Osteocyte (in vitro differentiated cells): ENCODE measurements around the gene DDX60. TPM values are rescaled to one million over a fixed set of nuclear protein-coding genes. Genes with fewer than 3 reads are reported as not detected.

Source experiments
- DNase-seq: peaks from one replicate; pipeline ENCODE4 v3.0.0; 2021; ENCODE audit warnings: mixed read lengths; ENCODE audit not compliant: unreplicated experiment; ENCODE audit errors: extremely low spot score
- H3K27ac Mint-ChIP-seq: one replicate; pipeline ENCODE4 v1.8.0; 2021; ENCODE audit warnings: mild to moderate bottlenecking, mixed read lengths; ENCODE audit not compliant: unreplicated experiment
- H3K27me3 Mint-ChIP-seq: one replicate; pipeline ENCODE4 v1.8.0; 2021; ENCODE audit warnings: mixed read lengths; ENCODE audit not compliant: unreplicated experiment
- H3K36me3 Mint-ChIP-seq: one replicate; pipeline ENCODE4 v1.8.0; 2021; ENCODE audit warnings: mixed read lengths; ENCODE audit not compliant: unreplicated experiment
- H3K4me1 Mint-ChIP-seq: one replicate; pipeline ENCODE4 v1.8.0; 2021; ENCODE audit warnings: mixed read lengths; ENCODE audit not compliant: unreplicated experiment
- H3K4me3 Mint-ChIP-seq: one replicate; pipeline ENCODE4 v1.8.0; 2021; ENCODE audit warnings: mild to moderate bottlenecking, moderate library complexity, mixed read lengths; ENCODE audit not compliant: unreplicated experiment
- H3K9me3 Mint-ChIP-seq: one replicate; pipeline ENCODE4 v1.8.0; 2021; ENCODE audit warnings: mixed read lengths; ENCODE audit not compliant: unreplicated experiment
- total RNA-seq: library from RNA; stranded (reverse); gene quantifications from 2 replicates; pipeline ENCODE4 v1.2.1, GENCODE V29; 2021
- TF ChIP-seq, protein P1 (sequence below): fragments of 200-600 bp; sonication (generic); IDR thresholded peaks from 2 replicates; pipeline ENCODE4 v1.5.0; 2021; ENCODE audit warnings: antibody characterized with exemption, mild to moderate bottlenecking, moderate library complexity

DDX60 gene
- total RNA-seq, 1 donor from 2014 or later, result 15.7 TPM

- Mint-ChIP-seq H3K36me3 (peaks cover 59% of the 10 kb centered on the region), H3K4me1 (peaks cover 4% of the 10 kb centered on the region), H3K27me3 (no peaks in the 10 kb centered on the region)
Observed at GRCh38 chr4:168273838-168274237, 44.7 kb downstream of the DDX60 start.

GRCh38 chr4:168272488-168272887, 46.1 kb downstream of the DDX60 start:
- H3K4me1 Mint-ChIP-seq, result peaks cover 4% of the 10 kb centered on the region
- peaks cover 59% of the 10 kb centered on the region for H3K36me3 Mint-ChIP-seq
- TF ChIP-seq, protein P1, sequence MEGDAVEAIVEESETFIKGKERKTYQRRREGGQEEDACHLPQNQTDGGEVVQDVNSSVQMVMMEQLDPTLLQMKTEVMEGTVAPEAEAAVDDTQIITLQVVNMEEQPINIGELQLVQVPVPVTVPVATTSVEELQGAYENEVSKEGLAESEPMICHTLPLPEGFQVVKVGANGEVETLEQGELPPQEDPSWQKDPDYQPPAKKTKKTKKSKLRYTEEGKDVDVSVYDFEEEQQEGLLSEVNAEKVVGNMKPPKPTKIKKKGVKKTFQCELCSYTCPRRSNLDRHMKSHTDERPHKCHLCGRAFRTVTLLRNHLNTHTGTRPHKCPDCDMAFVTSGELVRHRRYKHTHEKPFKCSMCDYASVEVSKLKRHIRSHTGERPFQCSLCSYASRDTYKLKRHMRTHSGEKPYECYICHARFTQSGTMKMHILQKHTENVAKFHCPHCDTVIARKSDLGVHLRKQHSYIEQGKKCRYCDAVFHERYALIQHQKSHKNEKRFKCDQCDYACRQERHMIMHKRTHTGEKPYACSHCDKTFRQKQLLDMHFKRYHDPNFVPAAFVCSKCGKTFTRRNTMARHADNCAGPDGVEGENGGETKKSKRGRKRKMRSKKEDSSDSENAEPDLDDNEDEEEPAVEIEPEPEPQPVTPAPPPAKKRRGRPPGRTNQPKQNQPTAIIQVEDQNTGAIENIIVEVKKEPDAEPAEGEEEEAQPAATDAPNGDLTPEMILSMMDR, result no peak
- no peak for DNase-seq
- no peak overlapping the region for H3K4me3 Mint-ChIP-seq
- no peaks in the 10 kb centered on the region for H3K9me3 Mint-ChIP-seq
- no peak overlapping the region for H3K27ac Mint-ChIP-seq
- no peaks in the 10 kb centered on the region for H3K27me3 Mint-ChIP-seq

More at GRCh38 chr4:168273838-168274237, 44.7 kb downstream of the DDX60 start:
- Mint-ChIP-seq H3K27ac (no peak overlapping the region), H3K9me3 (no peaks in the 10 kb centered on the region), H3K4me3 (no peak overlapping the region)
- TF ChIP-seq, protein P1, result no peak
- DNase-seq, result no peak

- Mint-ChIP-seq H3K27me3 (no peaks in the 10 kb centered on the region), H3K27ac (no peak overlapping the region), H3K4me1 (peaks cover 8% of the 10 kb centered on the region), H3K9me3 (no peaks in the 10 kb centered on the region), H3K4me3 (no peak overlapping the region), H3K36me3 (peaks cover 59% of the 10 kb centered on the region)
- DNase-seq, result no peak
- TF ChIP-seq, protein P1, result no peak
Observed at GRCh38 chr4:168269896-168270295, 48.7 kb downstream of the DDX60 start.

GRCh38 chr4:168265327-168265726, 53.2 kb downstream of the DDX60 start:
- H3K4me3 Mint-ChIP-seq, result no peak overlapping the region
- no peaks in the 10 kb centered on the region for H3K27me3 Mint-ChIP-seq
- DNase-seq, result no peak
- no peak overlapping the region for H3K27ac Mint-ChIP-seq
- no peaks in the 10 kb centered on the region for H3K9me3 Mint-ChIP-seq
- peaks cover 56% of the 10 kb centered on the region for H3K36me3 Mint-ChIP-seq
- TF ChIP-seq, protein P1, result no peak
- H3K4me1 Mint-ChIP-seq, result peaks cover 4% of the 10 kb centered on the region

GRCh38 chr4:168264903-168265302, 53.6 kb downstream of the DDX60 start:
- Mint-ChIP-seq H3K4me1 (peaks cover 4% of the 10 kb centered on the region), H3K9me3 (no peaks in the 10 kb centered on the region), H3K36me3 (peaks cover 54% of the 10 kb centered on the region), H3K27me3 (no peaks in the 10 kb centered on the region), H3K4me3 (no peak overlapping the region), H3K27ac (no peak overlapping the region)
- DNase-seq, result no peak
- TF ChIP-seq, protein P1, result no peak
